Transverse colon (tissue), 4 donors: Measurements from ENCODE around the gene PTPRO. TPM values are rescaled to one million over a fixed set of nuclear protein-coding genes. Genes with fewer than 3 reads are reported as not detected.

Source experiments
- DNase-seq: peaks from one replicate; pipeline ENCODE4 v3.0.0-alpha.2; 2019
- H3K27ac ChIP-seq, 4 donors: fragments of 200-600 bp; sonication (generic); 2 replicates each; pipeline ENCODE4 v1.5.1; 2016 to 2018; ENCODE audit warnings: inconsistent platforms in 4 of 4
- H3K27me3 ChIP-seq: fragments of 200-600 bp; sonication (generic); 2 replicates; pipeline ENCODE4 v1.5.1; 2017; ENCODE audit warnings: inconsistent platforms
- H3K36me3 ChIP-seq, 4 donors: fragments of 200-600 bp; sonication (generic); 2 replicates each; pipeline ENCODE4 v1.5.1; 2017 to 2019; ENCODE audit warnings: inconsistent platforms in 4 of 4
- H3K4me1 ChIP-seq, 4 donors: fragments of 200-600 bp; sonication (generic); 2 replicates each; pipeline ENCODE4 v1.5.1; 2017 to 2020; ENCODE audit warnings: inconsistent platforms in 4 of 4
- H3K4me3 ChIP-seq, 4 donors: fragments of 200-600 bp; sonication (generic); 1 replicate in 1 of 4; 2 replicates in 3 of 4; pipeline versions ENCODE4 v1.5.1 to v1.6.1; 2017 to 2019; ENCODE audit warnings: inconsistent platforms in 4 of 4
- H3K9me3 ChIP-seq, 2 donors: fragments of 200-600 bp; sonication (generic); 2 replicates each; pipeline ENCODE4 v1.5.1; 2017 to 2019; ENCODE audit warnings: inconsistent platforms in 2 of 2
- EP300 ChIP-seq: sonication (generic); formaldehyde crosslinking; IDR thresholded peaks from one replicate; pipeline ENCODE4 v1.6.1; 2017; ENCODE audit warnings: antibody characterized with exemption, low read depth
- POLR2A ChIP-seq: fragments of 450-650 bp; IDR thresholded peaks from one replicate; pipeline ENCODE4 v1.6.1; 2016; ENCODE audit warnings: antibody characterized with exemption, mild to moderate bottlenecking, moderate library complexity
- POLR2AphosphoS5 ChIP-seq, 3 donors: sonication (generic); formaldehyde crosslinking; IDR thresholded peaks; one replicate each; pipeline ENCODE4 v1.6.1; 2016; ENCODE audit warnings: antibody characterized with exemption in 3 of 3
- WGBS, 2 donors: methylation state at CpG; one replicate each; pipeline ENCODE4 v1.1.5; 2018; ENCODE audit warnings: low coverage in 1 of 2; 5-methylcytosine and 5-hydroxymethylcytosine counted together
- in situ Hi-C, 4 donors: fragments of 200-750 bp; cut with MboI; loops; one replicate each; pipeline versions ENCODE4 v1.15.0 to v1.15.1; 2017; ENCODE audit warnings: low sequenced_read_pairs in 3 of 4, low pct_ligation_motif_present in 1 of 4, low pct_unique_long_range_greater_than_20kb in 1 of 4
- intact Hi-C: fragments of 100-400 bp; cut with DNase I; formaldehyde crosslinking; loops from one replicate; pipeline ENCODE4 v1.15.1; 2023; ENCODE audit warnings: low total_unique reads
- total RNA-seq, 4 donors: library from RNA; depleted of rRNA; stranded (reverse); fragments of >200 nt; gene quantifications; one replicate each; pipeline ENCODE4 v1.1.0, GENCODE V29; 2016
- TF ChIP-seq, protein P1 (sequence below), 5 experiments: fragments of 200-600 bp in 3 of 5; fragments of 450-650 bp in 2 of 5; sonication (generic) in 3 of 5; IDR thresholded peaks; 1 replicate in 2 of 5; 2 replicates in 3 of 5; pipeline ENCODE4 v1.5.1; 2016 to 2017; ENCODE audit warnings: antibody characterized with exemption in 5 of 5, inconsistent platforms in 3 of 5, mild to moderate bottlenecking in 2 of 5, moderate library complexity in 1 of 5

Gene PTPRO
- total RNA-seq, 4 donors from 2014 or later, result 0.75 to 7.9 (median 5.5) TPM

DNA sequence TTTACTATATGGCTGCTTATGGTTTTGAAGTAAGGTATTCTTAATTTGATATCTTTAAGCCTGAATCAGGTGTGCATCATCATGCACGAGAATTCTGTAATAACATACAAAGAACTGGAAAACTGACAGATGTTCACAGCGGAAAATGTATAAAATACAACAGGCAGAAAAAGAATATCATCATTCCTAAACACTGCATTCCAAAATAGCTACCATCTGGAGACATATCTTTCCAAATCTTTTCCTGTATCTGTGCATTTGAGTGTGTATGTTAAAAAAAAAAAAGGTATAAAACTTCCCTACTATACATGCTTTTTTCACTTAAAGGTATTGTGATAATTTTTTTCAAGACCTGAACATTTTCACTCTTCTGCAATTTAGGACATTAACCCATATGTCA lies 13.7 kb downstream of the PTPRO start:
- Histone ChIP-seq H3K4me3 (no peak overlapping the region), H3K9me3 (no peaks in the 10 kb centered on the region), H3K27ac (no peak overlapping the region), H3K4me1 (no peaks in the 10 kb centered on the region), H3K36me3 (no peaks in the 10 kb centered on the region), H3K27me3 (no peaks in the 10 kb centered on the region)
- intact Hi-C loops (no loop called here), in situ Hi-C loops (no loop called here)
- TF ChIP-seq POLR2A (no peak), POLR2AphosphoS5 (IDR thresholded peaks at IDR 0.05) (no peak), EP300 (no peak)
- TF ChIP-seq, protein P1, sequence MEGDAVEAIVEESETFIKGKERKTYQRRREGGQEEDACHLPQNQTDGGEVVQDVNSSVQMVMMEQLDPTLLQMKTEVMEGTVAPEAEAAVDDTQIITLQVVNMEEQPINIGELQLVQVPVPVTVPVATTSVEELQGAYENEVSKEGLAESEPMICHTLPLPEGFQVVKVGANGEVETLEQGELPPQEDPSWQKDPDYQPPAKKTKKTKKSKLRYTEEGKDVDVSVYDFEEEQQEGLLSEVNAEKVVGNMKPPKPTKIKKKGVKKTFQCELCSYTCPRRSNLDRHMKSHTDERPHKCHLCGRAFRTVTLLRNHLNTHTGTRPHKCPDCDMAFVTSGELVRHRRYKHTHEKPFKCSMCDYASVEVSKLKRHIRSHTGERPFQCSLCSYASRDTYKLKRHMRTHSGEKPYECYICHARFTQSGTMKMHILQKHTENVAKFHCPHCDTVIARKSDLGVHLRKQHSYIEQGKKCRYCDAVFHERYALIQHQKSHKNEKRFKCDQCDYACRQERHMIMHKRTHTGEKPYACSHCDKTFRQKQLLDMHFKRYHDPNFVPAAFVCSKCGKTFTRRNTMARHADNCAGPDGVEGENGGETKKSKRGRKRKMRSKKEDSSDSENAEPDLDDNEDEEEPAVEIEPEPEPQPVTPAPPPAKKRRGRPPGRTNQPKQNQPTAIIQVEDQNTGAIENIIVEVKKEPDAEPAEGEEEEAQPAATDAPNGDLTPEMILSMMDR (IDR thresholded peaks at IDR 0.05), result no peak
- DNase-seq, result no peak
- 77 to 78% methylated on average over 2 of the region's 2 CpGs for WGBS, 2 donors

DNA sequence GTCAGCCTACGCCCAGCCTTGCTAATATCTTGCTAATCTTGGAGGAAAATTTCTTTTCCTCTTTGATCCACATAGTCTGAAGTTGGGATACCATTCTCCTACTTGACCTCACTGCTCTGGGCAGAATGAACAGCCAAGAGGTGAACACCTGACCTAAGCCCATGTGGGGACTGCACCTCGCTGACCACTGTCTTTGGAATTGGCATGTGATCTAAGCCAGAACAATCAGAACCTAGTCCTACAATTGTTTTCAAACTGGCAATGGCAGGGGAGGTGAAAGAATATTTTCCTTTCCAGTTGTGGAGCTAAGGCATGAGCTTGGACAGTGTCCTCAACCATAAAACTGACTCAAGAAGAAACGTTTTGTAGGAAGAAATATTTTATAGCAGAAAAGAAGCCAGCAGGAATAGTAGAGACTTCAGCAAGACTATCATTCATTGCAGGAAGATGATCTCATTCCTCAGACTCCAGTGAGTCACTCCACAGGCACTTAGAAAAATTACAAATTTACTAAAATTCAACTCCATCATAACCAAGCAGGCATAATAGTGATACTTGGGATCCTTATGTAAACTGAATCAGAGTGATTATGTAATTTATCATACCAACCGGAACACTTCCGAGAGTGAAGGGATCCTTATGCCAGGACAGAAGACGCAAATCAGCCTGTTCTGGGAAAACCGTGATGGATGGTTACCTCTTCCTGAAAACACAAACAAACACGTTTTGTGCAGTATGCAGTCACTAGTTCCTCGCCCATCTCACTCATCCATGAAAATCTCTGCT lies 14.7 kb downstream of the PTPRO start:
- DNase-seq, result no peak
- H3K4me1 ChIP-seq, result no peaks in the 10 kb centered on the region
- no peaks in the 10 kb centered on the region for H3K27me3 ChIP-seq
- H3K4me3 ChIP-seq, result no peak overlapping the region
- 50 to 62% methylated on average over 9 of the region's 9 CpGs for WGBS, 2 donors
- no peaks in the 10 kb centered on the region for H3K9me3 ChIP-seq
- H3K27ac ChIP-seq, result no peak overlapping the region
- H3K36me3 ChIP-seq, result no peaks in the 10 kb centered on the region
- intact Hi-C loops (no loop called here), in situ Hi-C loops (no loop called here)
- TF ChIP-seq, protein P1 (IDR thresholded peaks at IDR 0.05), result no peak
- TF ChIP-seq EP300 (no peak), POLR2A (no peak), POLR2AphosphoS5 (IDR thresholded peaks at IDR 0.05) (no peak)

DNA sequence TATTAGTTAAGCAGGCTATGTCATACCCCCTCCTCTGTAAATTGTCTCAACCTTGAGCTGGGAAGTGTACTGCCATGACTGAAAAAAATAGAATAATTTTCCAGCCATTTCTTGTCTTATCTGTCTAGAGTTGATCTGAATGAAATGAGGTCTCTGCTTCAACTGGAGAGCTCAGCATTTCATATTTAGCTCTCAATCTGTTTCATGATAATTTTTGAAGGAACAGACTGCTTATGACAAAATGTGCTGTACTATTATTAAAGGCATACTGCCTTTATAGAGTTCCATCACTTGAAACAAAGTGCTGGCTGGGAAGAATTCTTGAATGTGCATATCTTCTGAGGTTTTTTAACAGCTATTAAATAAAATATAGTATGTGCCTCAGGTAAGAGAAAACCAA lies 19.1 kb downstream of the PTPRO start:
- no peaks in the 10 kb centered on the region for H3K4me1 ChIP-seq
- in situ Hi-C loops, result no loop called here

DNA sequence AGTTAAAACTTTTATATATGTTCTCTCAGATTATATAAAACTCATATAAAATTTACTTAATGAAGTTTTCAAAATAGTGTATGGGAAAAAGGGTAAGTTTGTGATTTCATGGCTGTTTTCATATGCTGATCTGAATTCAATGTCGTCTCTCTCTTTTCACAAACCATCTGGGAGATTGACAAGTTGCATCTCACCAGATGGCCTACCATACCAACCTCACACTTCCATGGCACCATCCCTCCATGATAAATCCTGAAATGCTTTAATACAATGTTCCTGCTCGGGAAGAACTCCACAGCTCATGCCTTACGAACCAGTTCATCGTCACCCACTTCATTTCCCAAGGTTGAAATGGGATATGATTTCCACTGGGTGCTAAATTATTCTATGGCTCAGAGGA lies 22.3 kb downstream of the PTPRO start:
- no peaks in the 10 kb centered on the region for H3K4me1 ChIP-seq
- WGBS, 2 donors, result 72 to 85% methylated on average over 4 of the region's 4 CpGs
- no peaks in the 10 kb centered on the region for H3K27me3 ChIP-seq
- intact Hi-C loops, result no loop called here
- in situ Hi-C loops, result no loop called here
- no peak overlapping the region for H3K4me3 ChIP-seq
- DNase-seq, result no peak
- TF ChIP-seq POLR2AphosphoS5 (IDR thresholded peaks at IDR 0.05), result no peak
- TF ChIP-seq EP300, result no peak
- TF ChIP-seq, protein P1 (IDR thresholded peaks at IDR 0.05), result no peak
- no peak for TF ChIP-seq POLR2A
- H3K27ac ChIP-seq, result no peak overlapping the region
- no peaks in the 10 kb centered on the region for H3K9me3 ChIP-seq
- H3K36me3 ChIP-seq, result no peaks in the 10 kb centered on the region

More for the DNA sequence above, 19.1 kb downstream of the PTPRO start:
- DNase-seq, result no peak
- Histone ChIP-seq H3K27me3 (no peaks in the 10 kb centered on the region), H3K27ac (no peak overlapping the region), H3K9me3 (no peaks in the 10 kb centered on the region), H3K36me3 (no peaks in the 10 kb centered on the region), H3K4me3 (no peak overlapping the region)
- TF ChIP-seq, protein P1 (IDR thresholded peaks at IDR 0.05), result no peak
- no peak for TF ChIP-seq POLR2A
- no peak for TF ChIP-seq POLR2AphosphoS5 (IDR thresholded peaks at IDR 0.05)
- TF ChIP-seq EP300, result no peak
- intact Hi-C loops, result no loop called here
